HEK293T (cell line): Measurements from ENCODE around the gene SLC27A1.

Source experiments
- ARNT ChIP-seq: fragments of 450-650 bp; IDR thresholded peaks from 2 replicates; pipeline ENCODE4 v1.6.1; 2017; ENCODE audit warnings: mild to moderate bottlenecking
- LEF1 ChIP-seq: fragments of 450-650 bp; IDR thresholded peaks from 2 replicates; pipeline ENCODE4 v1.6.1; 2017; ENCODE audit warnings: mild to moderate bottlenecking, borderline replicate concordance
- NFRKB ChIP-seq: fragments of 450-650 bp; IDR thresholded peaks from 2 replicates; pipeline ENCODE4 v1.6.1; 2016; ENCODE audit warnings: mild to moderate bottlenecking, moderate library complexity
- PKNOX1 ChIP-seq: fragments of 450-650 bp; IDR thresholded peaks from 2 replicates; pipeline ENCODE4 v1.6.1; 2016

- no peak for TF ChIP-seq PKNOX1
- no peak for TF ChIP-seq NFRKB
- no peak for TF ChIP-seq LEF1
- TF ChIP-seq ARNT: no peak
Measured at GRCh38 chr19:17475541-17476115, 5.3 kb downstream of the SLC27A1 start.
